Esophagus muscularis mucosa (tissue), 4 donors: ENCODE data around the gene HDAC4. TPM values are rescaled to one million over a fixed set of nuclear protein-coding genes. Genes with fewer than 3 reads are reported as not detected.
A peak's percentile ranks its signal among the peaks of the same experiment; 100 is the strongest.

ENCODE experiments used
- DNase-seq: peaks from one replicate; pipeline ENCODE4 v3.0.0-alpha.2; 2017; ENCODE audit errors: extremely low spot score
- H3K27ac ChIP-seq, 4 donors: fragments of 200-600 bp; sonication (generic); replicated peaks in 1 of 4; 1 replicate in 3 of 4; 2 replicates in 1 of 4; pipeline ENCODE4 v1.5.1; 2016 to 2019; ENCODE audit warnings: mild to moderate bottlenecking in 1 of 4
- H3K27me3 ChIP-seq, 4 donors: fragments of 200-600 bp; sonication (generic); one replicate each; pipeline versions ENCODE4 v1.5.1 to v1.6.0; 2016 to 2019
- H3K36me3 ChIP-seq, 4 donors: fragments of 200-600 bp; sonication (generic); one replicate each; pipeline ENCODE4 v1.5.1; 2016 to 2019
- H3K4me1 ChIP-seq, 4 donors: fragments of 200-600 bp; sonication (generic); one replicate each; pipeline ENCODE4 v1.5.1; 2016 to 2019
- H3K4me3 ChIP-seq, 4 donors: fragments of 200-600 bp; sonication (generic); 1 replicate in 2 of 4; 2 replicates in 2 of 4; pipeline ENCODE4 v1.5.1; 2016 to 2019; ENCODE audit warnings: mild to moderate bottlenecking in 4 of 4, moderate library complexity in 1 of 4
- H3K9me3 ChIP-seq, 4 donors: fragments of 200-600 bp; sonication (generic); 1 replicate in 3 of 4; 2 replicates in 1 of 4; pipeline ENCODE4 v1.5.1; 2016 to 2019
- CTCF ChIP-seq, 3 experiments: fragments of 200-600 bp in 2 of 3; fragments of 450-650 bp in 1 of 3; sonication (generic) in 2 of 3; IDR thresholded peaks; one replicate each; pipeline ENCODE4 v1.5.1; 2017 to 2019; ENCODE audit warnings: antibody characterized with exemption in 3 of 3, mild to moderate bottlenecking in 2 of 3, moderate library complexity in 1 of 3
- EP300 ChIP-seq: sonication (generic); formaldehyde crosslinking; IDR thresholded peaks from one replicate; pipeline ENCODE4 v1.6.1; 2017; ENCODE audit warnings: antibody characterized with exemption
- POLR2A ChIP-seq: fragments of 450-650 bp; IDR thresholded peaks from one replicate; pipeline ENCODE4 v1.6.1; 2017; ENCODE audit warnings: antibody characterized with exemption, moderate library complexity, mild to moderate bottlenecking, low read depth
- POLR2AphosphoS5 ChIP-seq, 2 donors: sonication (generic); formaldehyde crosslinking; IDR thresholded peaks; one replicate each; pipeline ENCODE4 v1.6.1; 2017; ENCODE audit warnings: antibody characterized with exemption in 2 of 2
- WGBS: methylation state at CpG from one replicate; pipeline ENCODE4 v1.1.5; 2018; 5-methylcytosine and 5-hydroxymethylcytosine counted together
- intact Hi-C: fragments of 100-400 bp; cut with DNase I; formaldehyde crosslinking; loops from one replicate; pipeline ENCODE4 v1.15.1; 2023
- total RNA-seq, 4 donors: library from RNA; depleted of rRNA; stranded (reverse); fragments of >200 nt; gene quantifications; one replicate each; pipeline versions ENCODE4 v1.1.0 to v1.2.1, GENCODE V29; 2016

Gene HDAC4
- total RNA-seq, 4 donors from 2014 or later = 59.4 to 119 (median 76.1) TPM

GRCh38 chr2:239271882-239272281 lies 128.9 kb downstream of the HDAC4 start:
- Histone ChIP-seq H3K36me3 (no peaks in the 10 kb centered on the region), H3K4me3 (no peak overlapping the region), H3K27ac (peak overlapping the region; percentile 27 to 86 (median 44)), H3K4me1 (peaks cover 72 to 100% (median 100%) of the 10 kb centered on the region in 4 donors), H3K9me3 (no peaks in the 10 kb centered on the region), H3K27me3 (no peaks in the 10 kb centered on the region)
- DNase-seq = no peak
- intact Hi-C loops = no loop called here
- TF ChIP-seq POLR2A (no peak), POLR2AphosphoS5 (IDR thresholded peaks at IDR 0.05) (no peak), CTCF (IDR thresholded peaks at IDR 0.05) (no peak), EP300 (no peak)
- 39% methylated on average over 5 of the region's 5 CpGs for WGBS

- TF ChIP-seq CTCF (IDR thresholded peaks at IDR 0.05) (no peak), POLR2A (no peak), EP300 (no peak), POLR2AphosphoS5 (IDR thresholded peaks at IDR 0.05) (no peak)
- intact Hi-C loops = no loop called here
- Histone ChIP-seq H3K27me3 (no peaks in the 10 kb centered on the region), H3K4me3 (no peak overlapping the region), H3K9me3 (no peaks in the 10 kb centered on the region), H3K4me1 (peaks cover 72 to 100% (median 100%) of the 10 kb centered on the region in 4 donors), H3K36me3 (no peaks in the 10 kb centered on the region), H3K27ac (peak overlapping the region; percentile 27 to 86 (median 44))
- 85% methylated on average over 10 of the region's 11 CpGs for WGBS
- DNase-seq = no peak
Observed at GRCh38 chr2:239271471-239271870, 129.3 kb downstream of the HDAC4 start.

- peak overlapping the region; percentile 10 to 88 (median 82) for H3K27ac ChIP-seq
- DNase-seq = no peak
- TF ChIP-seq CTCF (IDR thresholded peaks at IDR 0.05) = no peak
- no peak for TF ChIP-seq POLR2AphosphoS5 (IDR thresholded peaks at IDR 0.05)
- TF ChIP-seq POLR2A = no peak
- 87% methylated on average over 10 of the region's 10 CpGs for WGBS
- intact Hi-C loops = no loop called here
- no peaks in the 10 kb centered on the region for H3K27me3 ChIP-seq
- H3K36me3 ChIP-seq = no peaks in the 10 kb centered on the region
- no peak overlapping the region for H3K4me3 ChIP-seq
- peaks cover 72 to 100% (median 100%) of the 10 kb centered on the region in 4 donors for H3K4me1 ChIP-seq
- no peaks in the 10 kb centered on the region for H3K9me3 ChIP-seq
Observed at GRCh38 chr2:239269916-239270315, 130.9 kb downstream of the HDAC4 start.

- no peaks in the 10 kb centered on the region for H3K9me3 ChIP-seq
- no peaks in the 10 kb centered on the region for H3K36me3 ChIP-seq
- peaks cover 72 to 100% (median 100%) of the 10 kb centered on the region in 4 donors for H3K4me1 ChIP-seq
- peak overlapping the region; percentile 81 to 88 (median 83) for H3K27ac ChIP-seq
- no peak for DNase-seq
- no peaks in the 10 kb centered on the region for H3K27me3 ChIP-seq
- WGBS = 86% methylated on average over 10 of the region's 10 CpGs
- H3K4me3 ChIP-seq = no peak overlapping the region
- intact Hi-C loops = no loop called here
- TF ChIP-seq EP300 = no peak
- no peak for TF ChIP-seq CTCF (IDR thresholded peaks at IDR 0.05)
- no peak for TF ChIP-seq POLR2AphosphoS5 (IDR thresholded peaks at IDR 0.05)
- no peak for TF ChIP-seq POLR2A
Observed at GRCh38 chr2:239269173-239269885, 131.5 kb downstream of the HDAC4 start.

- intact Hi-C loops = no loop called here
- Histone ChIP-seq H3K4me3 (no peak overlapping the region), H3K4me1 (peaks cover 74 to 100% (median 100%) of the 10 kb centered on the region in 4 donors), H3K27me3 (no peaks in the 10 kb centered on the region), H3K9me3 (no peaks in the 10 kb centered on the region), H3K36me3 (no peaks in the 10 kb centered on the region), H3K27ac (peak overlapping the region; percentile 81 to 88 (median 83))
- DNase-seq = no peak
- 86% methylated on average over 3 of the region's 3 CpGs for WGBS
- TF ChIP-seq EP300 (no peak), POLR2A (no peak), POLR2AphosphoS5 (IDR thresholded peaks at IDR 0.05) (no peak), CTCF (IDR thresholded peaks at IDR 0.05) (no peak)
Observed at GRCh38 chr2:239268549-239268948, 132.3 kb downstream of the HDAC4 start.
